ENCODE results near the gene ANK3.

ANK3 gene

GRCh38 chr10:60155099-60155877 is 234.4 kb downstream of the ANK3 start:
- Histone ChIP-seq H3K36me3 (ENCODE audit: control insufficient read depth in 5 of 5, insufficient read depth in 5 of 5, low read length in 5 of 5) (no peaks in the 10 kb centered on the region), H3K9ac (ENCODE audit: low read length in 5 of 5) (no peak overlapping the region), H3K27ac (ENCODE audit: low read depth, low read length) (no peak overlapping the region), H3K27me3 (ENCODE audit: control insufficient read depth in 5 of 5, insufficient read depth in 4 of 5, low read length in 5 of 5) (no peaks in the 10 kb centered on the region), H3K9me3 (ENCODE audit: control insufficient read depth in 5 of 5, low read length in 5 of 5) (no peaks in the 10 kb centered on the region), H3K4me3 (ENCODE audit: low read depth in 1 of 5, low read length in 5 of 5) (no peak overlapping the region), H3K4me1 (ENCODE audit: control insufficient read depth in 5 of 5, insufficient read depth in 5 of 5, low read length in 5 of 5) (no peaks in the 10 kb centered on the region)

- no peaks in the 10 kb centered on the region for H3K36me3 ChIP-seq (ENCODE audit: control insufficient read depth in 5 of 5, insufficient read depth in 5 of 5, low read length in 5 of 5)
- no peak overlapping the region for H3K27ac ChIP-seq (ENCODE audit: low read depth, low read length)
- H3K27me3 ChIP-seq (ENCODE audit: control insufficient read depth in 5 of 5, insufficient read depth in 4 of 5, low read length in 5 of 5), result no peaks in the 10 kb centered on the region
- H3K9ac ChIP-seq (ENCODE audit: low read length in 5 of 5), result no peak overlapping the region
- no peak overlapping the region for H3K4me3 ChIP-seq (ENCODE audit: low read depth in 1 of 5, low read length in 5 of 5)
- no peaks in the 10 kb centered on the region for H3K9me3 ChIP-seq (ENCODE audit: control insufficient read depth in 5 of 5, low read length in 5 of 5)
- peaks cover 0 to 6% (median 0%) of the 10 kb centered on the region in 5 donors for H3K4me1 ChIP-seq (ENCODE audit: control insufficient read depth in 5 of 5, insufficient read depth in 5 of 5, low read length in 5 of 5)
Observed at GRCh38 chr10:60149003-60149402, 240.7 kb downstream of the ANK3 start.

- Histone ChIP-seq H3K9me3 (ENCODE audit: control insufficient read depth in 5 of 5, low read length in 5 of 5) (no peaks in the 10 kb centered on the region), H3K4me3 (ENCODE audit: low read depth in 1 of 5, low read length in 5 of 5) (no peak overlapping the region), H3K27me3 (ENCODE audit: control insufficient read depth in 5 of 5, insufficient read depth in 4 of 5, low read length in 5 of 5) (no peaks in the 10 kb centered on the region), H3K4me1 (ENCODE audit: control insufficient read depth in 5 of 5, insufficient read depth in 5 of 5, low read length in 5 of 5) (peaks cover 0 to 6% (median 0%) of the 10 kb centered on the region in 5 donors), H3K27ac (ENCODE audit: low read depth, low read length) (no peak overlapping the region), H3K9ac (ENCODE audit: low read length in 5 of 5) (no peak overlapping the region), H3K36me3 (ENCODE audit: control insufficient read depth in 5 of 5, insufficient read depth in 5 of 5, low read length in 5 of 5) (no peaks in the 10 kb centered on the region)
Observed at GRCh38 chr10:60148266-60148840, 241.3 kb downstream of the ANK3 start.

DNA sequence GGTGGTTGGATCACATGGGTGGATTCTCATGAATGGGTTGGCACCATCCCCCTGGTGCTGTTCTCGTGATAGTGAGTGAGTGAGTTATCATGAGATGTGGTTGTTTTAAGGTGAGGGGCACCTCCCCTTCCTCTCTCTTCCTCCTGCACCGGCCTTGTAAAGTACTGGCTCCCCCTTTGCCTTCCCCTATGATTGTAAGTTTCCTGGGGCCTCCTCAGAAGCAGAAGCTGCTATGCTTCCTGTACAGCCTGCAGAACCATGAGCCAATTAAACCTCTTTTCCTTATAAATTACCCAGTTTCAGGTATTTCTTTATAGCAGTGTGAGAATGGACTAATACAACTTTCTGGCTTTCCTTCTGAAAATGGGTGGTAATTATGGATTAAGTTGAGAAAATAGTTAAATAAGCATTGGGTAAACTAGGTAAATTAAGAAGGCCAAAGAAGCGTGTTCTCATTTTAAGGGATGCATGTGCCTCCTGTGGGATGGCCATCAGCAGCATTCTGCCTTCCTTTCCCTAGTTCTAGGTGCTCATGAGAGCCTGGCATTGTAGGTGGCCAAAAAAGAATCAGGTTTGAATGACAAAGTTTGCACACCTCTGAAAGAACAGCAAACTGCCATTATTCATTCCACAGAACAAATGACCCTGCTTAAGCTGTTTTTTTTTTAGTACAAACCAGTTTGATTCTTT is 242.0 kb downstream of the ANK3 start:
- H3K27ac ChIP-seq (ENCODE audit: low read depth, low read length), result no peak overlapping the region
- peaks cover 0 to 6% (median 0%) of the 10 kb centered on the region in 5 donors for H3K4me1 ChIP-seq (ENCODE audit: control insufficient read depth in 5 of 5, insufficient read depth in 5 of 5, low read length in 5 of 5)
- H3K36me3 ChIP-seq (ENCODE audit: control insufficient read depth in 5 of 5, insufficient read depth in 5 of 5, low read length in 5 of 5), result no peaks in the 10 kb centered on the region
- no peak overlapping the region for H3K4me3 ChIP-seq (ENCODE audit: low read depth in 1 of 5, low read length in 5 of 5)
- H3K27me3 ChIP-seq (ENCODE audit: control insufficient read depth in 5 of 5, insufficient read depth in 4 of 5, low read length in 5 of 5), result no peaks in the 10 kb centered on the region
- H3K9me3 ChIP-seq (ENCODE audit: control insufficient read depth in 5 of 5, low read length in 5 of 5), result no peaks in the 10 kb centered on the region
- no peak overlapping the region for H3K9ac ChIP-seq (ENCODE audit: low read length in 5 of 5)

DNA sequence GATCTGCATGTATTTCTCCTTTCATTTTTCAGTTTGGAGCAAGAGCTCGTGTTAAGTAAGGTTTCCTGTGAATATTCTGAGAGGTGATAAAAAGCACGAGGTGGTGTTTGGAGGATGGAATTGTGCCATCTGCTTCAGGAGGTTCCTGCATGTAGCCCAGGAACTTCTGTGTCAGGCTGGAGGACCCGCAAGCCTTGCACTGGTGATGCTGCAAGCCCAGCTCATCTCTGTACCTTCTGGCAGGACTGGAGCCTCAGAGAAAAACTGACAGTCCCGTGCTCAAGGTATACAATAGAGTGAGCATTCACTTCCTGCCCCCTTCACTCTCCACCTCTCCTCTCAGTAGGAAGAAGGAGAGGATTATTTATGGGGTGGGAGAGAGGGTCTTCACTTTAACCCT is 242.7 kb downstream of the ANK3 start:
- no peak overlapping the region for H3K27ac ChIP-seq (ENCODE audit: low read depth, low read length)
- no peaks in the 10 kb centered on the region for H3K27me3 ChIP-seq (ENCODE audit: control insufficient read depth in 5 of 5, insufficient read depth in 4 of 5, low read length in 5 of 5)
- H3K4me1 ChIP-seq (ENCODE audit: control insufficient read depth in 5 of 5, insufficient read depth in 5 of 5, low read length in 5 of 5), result peaks cover 0 to 6% (median 0%) of the 10 kb centered on the region in 5 donors
- H3K36me3 ChIP-seq (ENCODE audit: control insufficient read depth in 5 of 5, insufficient read depth in 5 of 5, low read length in 5 of 5), result no peaks in the 10 kb centered on the region
- no peaks in the 10 kb centered on the region for H3K9me3 ChIP-seq (ENCODE audit: control insufficient read depth in 5 of 5, low read length in 5 of 5)
- H3K4me3 ChIP-seq (ENCODE audit: low read depth in 1 of 5, low read length in 5 of 5), result no peak overlapping the region
- H3K9ac ChIP-seq (ENCODE audit: low read length in 5 of 5), result no peak overlapping the region

GRCh38 chr10:60144099-60144498 is 245.6 kb downstream of the ANK3 start:
- H3K9me3 ChIP-seq (ENCODE audit: control insufficient read depth in 5 of 5, low read length in 5 of 5), result no peaks in the 10 kb centered on the region
- H3K9ac ChIP-seq (ENCODE audit: low read length in 5 of 5), result no peak overlapping the region
- no peaks in the 10 kb centered on the region for H3K27me3 ChIP-seq (ENCODE audit: control insufficient read depth in 5 of 5, insufficient read depth in 4 of 5, low read length in 5 of 5)
- H3K4me3 ChIP-seq (ENCODE audit: low read depth in 1 of 5, low read length in 5 of 5), result no peak overlapping the region
- H3K4me1 ChIP-seq (ENCODE audit: control insufficient read depth in 5 of 5, insufficient read depth in 5 of 5, low read length in 5 of 5), result peaks cover 0 to 31% (median 23%) of the 10 kb centered on the region in 5 donors
- H3K27ac ChIP-seq (ENCODE audit: low read depth, low read length), result no peak overlapping the region
- H3K36me3 ChIP-seq (ENCODE audit: control insufficient read depth in 5 of 5, insufficient read depth in 5 of 5, low read length in 5 of 5), result no peaks in the 10 kb centered on the region

DNA sequence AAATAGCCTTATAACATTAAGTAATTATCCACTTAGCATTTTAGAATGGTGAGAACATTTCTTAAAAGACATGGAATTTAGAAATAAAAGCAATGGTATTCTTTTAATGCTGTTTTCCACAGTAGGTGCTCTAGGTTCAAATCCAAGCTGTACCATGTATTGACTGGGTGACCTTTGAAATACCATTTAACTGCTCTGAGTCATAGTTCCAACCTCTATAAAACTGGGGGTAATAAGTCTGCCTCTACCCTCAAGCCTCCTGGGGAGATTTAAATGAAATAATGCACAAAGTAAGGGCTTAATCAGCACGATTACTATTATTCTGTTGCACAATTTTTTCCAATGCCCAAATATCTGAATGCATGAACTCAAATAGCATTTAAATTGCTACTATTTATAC is 246.9 kb downstream of the ANK3 start:
- Histone ChIP-seq H3K4me1 (ENCODE audit: control insufficient read depth in 5 of 5, insufficient read depth in 5 of 5, low read length in 5 of 5) (peaks cover 0 to 27% (median 24%) of the 10 kb centered on the region in 5 donors), H3K4me3 (ENCODE audit: low read depth in 1 of 5, low read length in 5 of 5) (no peak overlapping the region), H3K27ac (ENCODE audit: low read depth, low read length) (no peak overlapping the region), H3K9ac (ENCODE audit: low read length in 5 of 5) (no peak overlapping the region), H3K36me3 (ENCODE audit: control insufficient read depth in 5 of 5, insufficient read depth in 5 of 5, low read length in 5 of 5) (no peaks in the 10 kb centered on the region), H3K27me3 (ENCODE audit: control insufficient read depth in 5 of 5, insufficient read depth in 4 of 5, low read length in 5 of 5) (no peaks in the 10 kb centered on the region), H3K9me3 (ENCODE audit: control insufficient read depth in 5 of 5, low read length in 5 of 5) (no peaks in the 10 kb centered on the region)

DNA sequence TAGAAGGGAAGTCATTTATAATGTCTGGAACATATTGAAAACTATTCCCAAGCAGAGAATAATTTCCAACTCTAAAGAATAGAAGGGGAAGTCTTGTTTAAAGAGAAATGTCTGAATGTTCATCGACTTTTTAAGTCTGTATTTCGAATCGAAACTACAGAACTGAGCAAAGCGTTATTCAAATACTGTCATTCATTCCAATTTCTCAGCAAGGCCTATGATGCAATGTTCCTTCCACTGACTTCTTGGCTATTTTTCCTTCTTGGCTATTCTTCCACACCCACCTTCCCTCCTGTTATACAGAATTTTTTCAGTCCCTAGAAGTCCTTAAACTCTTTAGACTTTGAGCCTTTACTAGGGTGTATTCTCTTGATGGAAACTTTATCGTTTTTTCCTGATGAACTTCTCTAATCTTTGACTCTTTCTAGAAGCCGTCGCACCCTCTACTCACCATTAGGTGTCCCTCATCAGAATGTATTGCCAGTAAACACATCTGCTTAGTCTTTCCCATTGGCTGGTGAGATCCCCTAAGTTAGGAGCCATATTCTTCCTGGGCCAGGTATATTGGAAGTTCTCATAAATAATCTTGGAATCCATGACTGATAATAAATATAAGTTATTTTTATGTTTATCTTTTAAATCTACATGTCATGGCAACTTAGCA is 247.6 kb downstream of the ANK3 start:
- Histone ChIP-seq H3K9ac (ENCODE audit: low read length in 5 of 5) (peak overlapping the region in 2 of 5 donors; percentile 16 to 64), H3K36me3 (ENCODE audit: control insufficient read depth in 5 of 5, insufficient read depth in 5 of 5, low read length in 5 of 5) (no peaks in the 10 kb centered on the region), H3K4me3 (ENCODE audit: low read depth in 1 of 5, low read length in 5 of 5) (no peak overlapping the region), H3K9me3 (ENCODE audit: control insufficient read depth in 5 of 5, low read length in 5 of 5) (no peaks in the 10 kb centered on the region), H3K4me1 (ENCODE audit: control insufficient read depth in 5 of 5, insufficient read depth in 5 of 5, low read length in 5 of 5) (peaks cover 0 to 27% (median 24%) of the 10 kb centered on the region in 5 donors), H3K27ac (ENCODE audit: low read depth, low read length) (peak overlapping the region; percentile 81), H3K27me3 (ENCODE audit: control insufficient read depth in 5 of 5, insufficient read depth in 4 of 5, low read length in 5 of 5) (no peaks in the 10 kb centered on the region)

DNA sequence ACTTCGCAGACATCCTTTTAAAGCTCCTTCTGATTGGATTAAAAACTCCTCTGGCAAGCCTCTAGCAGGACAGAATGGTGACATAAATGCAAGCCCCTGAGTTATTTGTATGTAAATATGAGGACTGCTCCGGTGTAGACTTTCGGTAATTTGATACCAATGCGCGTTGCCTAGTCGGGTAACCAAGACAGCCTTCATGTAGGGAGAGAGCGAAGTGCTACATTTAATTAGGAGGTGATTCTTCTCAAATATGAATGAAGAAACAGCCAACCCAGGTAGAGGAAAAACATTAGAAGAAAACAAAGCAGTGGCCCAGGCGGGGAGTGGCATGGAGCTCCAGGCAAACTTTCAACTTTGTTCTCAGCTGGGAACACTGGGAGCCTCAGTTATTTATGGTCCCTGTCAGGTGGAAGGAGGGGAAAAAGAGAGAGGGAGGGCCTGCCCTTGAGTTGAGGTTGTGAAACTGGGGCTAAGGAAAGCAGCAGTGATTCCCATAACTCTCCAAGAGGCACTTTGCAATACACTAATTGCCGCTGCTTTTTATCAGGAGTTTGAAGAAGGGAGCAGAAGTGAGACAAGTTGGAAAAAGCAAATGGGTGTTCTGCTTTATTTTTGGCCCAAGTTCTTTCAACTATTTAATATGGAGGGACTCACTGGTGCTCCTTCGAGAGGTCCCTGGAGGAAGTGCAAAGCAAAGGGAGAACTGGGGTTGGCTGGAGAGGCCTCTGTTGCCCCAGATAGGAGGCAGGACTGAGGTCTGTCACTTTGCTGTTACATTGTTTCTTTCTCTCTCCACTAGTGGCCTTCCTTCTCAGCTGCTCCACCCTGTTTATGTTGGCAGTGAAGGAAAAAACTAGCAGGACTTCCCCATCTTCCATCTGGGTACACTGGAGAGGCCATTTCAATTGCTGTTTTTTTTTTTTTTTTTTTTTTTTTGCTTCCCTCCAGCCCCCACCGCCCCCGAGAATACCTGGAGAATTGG is 248.7 kb downstream of the ANK3 start:
- no peaks in the 10 kb centered on the region for H3K9me3 ChIP-seq (ENCODE audit: control insufficient read depth in 5 of 5, low read length in 5 of 5)
- H3K36me3 ChIP-seq (ENCODE audit: control insufficient read depth in 5 of 5, insufficient read depth in 5 of 5, low read length in 5 of 5), result no peaks in the 10 kb centered on the region
- no peaks in the 10 kb centered on the region for H3K27me3 ChIP-seq (ENCODE audit: control insufficient read depth in 5 of 5, insufficient read depth in 4 of 5, low read length in 5 of 5)
- peak overlapping the region; percentile 81 for H3K27ac ChIP-seq (ENCODE audit: low read depth, low read length)
- H3K4me3 ChIP-seq (ENCODE audit: low read depth in 1 of 5, low read length in 5 of 5), result peak overlapping the region in 4 of 5 donors; percentile 10 to 54 (median 40)
- H3K4me1 ChIP-seq (ENCODE audit: control insufficient read depth in 5 of 5, insufficient read depth in 5 of 5, low read length in 5 of 5), result peaks cover 0 to 27% (median 24%) of the 10 kb centered on the region in 5 donors
- H3K9ac ChIP-seq (ENCODE audit: low read length in 5 of 5), result peak overlapping the region in 2 of 5 donors; percentile 21 to 64
